HG02610 (cell line): Measurements from ENCODE around the gene SLC2A9.
"Not testable (repeated sequence)": the region's sequence is repeated elsewhere in the genome, so short reads cannot be mapped to it uniquely, and the experiment has no call there.

Experiments used
- ATAC-seq: cut with Tn5 transposase; IDR thresholded peaks from one replicate; pipeline ENCODE4 v1.9.1; 2021; ENCODE audit warnings: mild to moderate bottlenecking, moderate library complexity; ENCODE audit not compliant: unreplicated experiment

The SLC2A9 gene

GRCh38 chr4:9933956-9934355 is 87.3 kb downstream of the SLC2A9 start:
- ATAC-seq: no peak

DNA sequence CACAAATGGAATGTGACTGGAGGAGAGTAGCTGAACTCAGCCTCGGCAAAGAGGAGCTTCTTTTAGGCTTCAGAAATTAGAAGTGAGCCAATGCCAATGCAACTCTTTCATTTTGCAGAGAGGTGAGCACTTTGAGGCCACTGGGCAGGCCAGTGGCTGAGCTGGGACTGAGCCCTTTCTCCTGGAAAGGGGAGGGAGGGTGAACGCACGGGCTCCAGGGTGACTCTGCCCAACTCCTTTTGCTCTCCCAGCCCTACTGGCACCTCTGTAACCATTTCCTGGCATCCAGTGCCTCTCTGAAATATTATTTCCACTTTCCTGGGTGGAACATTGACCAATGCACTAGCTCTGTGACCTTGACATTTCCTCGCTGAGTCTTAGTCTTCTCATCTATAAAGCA is 88.1 kb downstream of the SLC2A9 start:
- no peak for ATAC-seq

GRCh38 chr4:9932771-9933170 is 88.5 kb downstream of the SLC2A9 start:
- ATAC-seq: no peak

GRCh38 chr4:9931146-9931545 is 90.2 kb downstream of the SLC2A9 start:
- ATAC-seq: no peak

- ATAC-seq: no peak
Measured at GRCh38 chr4:9929111-9929510, 92.2 kb downstream of the SLC2A9 start.

DNA sequence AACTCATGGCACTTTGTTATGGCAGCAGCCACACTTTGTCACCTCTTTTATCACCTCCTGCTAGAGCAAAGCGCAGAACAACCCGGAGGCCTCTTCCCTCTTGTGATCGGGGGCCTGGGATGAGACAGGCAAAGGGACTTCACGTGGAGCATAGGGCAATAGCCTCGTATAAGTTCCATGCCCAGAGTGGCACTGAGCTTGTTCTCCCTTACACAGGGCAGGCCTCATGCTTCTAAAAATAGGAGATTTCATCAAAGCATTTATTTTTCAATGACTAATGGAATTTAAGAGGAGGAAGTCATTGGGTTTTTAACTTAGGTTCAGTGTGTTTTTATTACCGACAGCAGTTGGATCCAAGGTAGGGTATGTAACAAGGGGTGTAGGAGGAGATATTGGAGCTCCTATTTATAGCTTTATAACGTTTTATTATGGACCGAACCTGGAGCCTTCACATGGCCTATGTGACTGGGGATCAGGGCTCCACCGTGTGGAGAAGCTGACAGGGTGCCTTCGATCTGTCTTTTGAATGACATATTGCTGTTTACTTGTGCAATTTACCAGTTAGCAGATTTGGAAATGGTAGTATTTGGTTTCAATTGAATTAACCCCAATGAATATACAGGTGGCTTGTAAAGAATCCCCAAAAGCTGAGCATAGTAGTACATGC is 93.8 kb downstream of the SLC2A9 start:
- no peak for ATAC-seq

GRCh38 chr4:9926586-9926985 is 94.7 kb downstream of the SLC2A9 start:
- no peak for ATAC-seq

GRCh38 chr4:9925750-9926439 is 95.4 kb downstream of the SLC2A9 start:
- no peak for ATAC-seq

DNA sequence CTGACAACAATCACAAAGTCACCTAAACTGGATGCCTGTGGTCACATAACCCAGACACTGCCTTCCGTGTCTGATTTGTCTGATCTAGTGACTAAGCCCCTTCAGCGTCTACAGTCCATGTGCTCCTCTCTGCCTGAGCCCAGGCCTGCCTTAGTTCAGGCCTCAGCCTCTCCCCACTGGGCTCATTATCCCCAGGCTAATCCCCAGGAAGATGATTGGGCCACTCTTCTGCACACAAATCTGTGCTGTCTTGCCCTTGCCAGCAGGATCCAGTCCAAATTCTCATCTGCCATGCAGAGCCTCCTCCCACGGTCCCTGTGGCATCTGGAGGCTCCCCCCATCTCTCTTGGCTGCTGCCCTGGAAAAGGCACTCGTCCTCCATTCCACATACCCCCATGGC is 96.5 kb downstream of the SLC2A9 start:
- no peak for ATAC-seq

- ATAC-seq: no peak
Measured at GRCh38 chr4:9923195-9923812, 98.0 kb downstream of the SLC2A9 start.

- ATAC-seq: no peak
Measured at GRCh38 chr4:9921326-9921725, 100.0 kb downstream of the SLC2A9 start.

GRCh38 chr4:9920029-9920428 is 101.3 kb downstream of the SLC2A9 start:
- ATAC-seq: no peak

GRCh38 chr4:9919047-9919446 is 102.2 kb downstream of the SLC2A9 start:
- no peak for ATAC-seq

- no peak for ATAC-seq
Measured at GRCh38 chr4:9918484-9918883, 102.8 kb downstream of the SLC2A9 start.

DNA sequence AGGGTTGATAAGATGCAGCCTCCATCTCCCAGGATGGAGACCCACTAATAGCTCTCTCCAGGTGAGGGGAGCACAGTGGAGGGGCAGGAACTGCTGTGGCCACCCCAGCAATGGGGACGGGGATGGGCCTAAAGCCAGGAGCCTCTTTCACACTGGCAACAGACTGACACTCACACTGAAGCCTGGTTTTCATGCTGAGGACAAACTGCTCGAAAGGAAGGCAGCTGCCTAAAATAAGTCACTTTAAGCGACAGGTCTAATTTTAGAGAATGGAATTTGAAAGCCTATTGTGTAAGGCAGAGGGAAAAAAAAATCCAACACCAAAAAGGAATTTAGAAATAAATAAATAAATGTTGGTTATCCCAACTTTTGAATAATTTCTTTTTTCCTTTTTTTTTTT is 104.4 kb downstream of the SLC2A9 start:
- no peak for ATAC-seq

DNA sequence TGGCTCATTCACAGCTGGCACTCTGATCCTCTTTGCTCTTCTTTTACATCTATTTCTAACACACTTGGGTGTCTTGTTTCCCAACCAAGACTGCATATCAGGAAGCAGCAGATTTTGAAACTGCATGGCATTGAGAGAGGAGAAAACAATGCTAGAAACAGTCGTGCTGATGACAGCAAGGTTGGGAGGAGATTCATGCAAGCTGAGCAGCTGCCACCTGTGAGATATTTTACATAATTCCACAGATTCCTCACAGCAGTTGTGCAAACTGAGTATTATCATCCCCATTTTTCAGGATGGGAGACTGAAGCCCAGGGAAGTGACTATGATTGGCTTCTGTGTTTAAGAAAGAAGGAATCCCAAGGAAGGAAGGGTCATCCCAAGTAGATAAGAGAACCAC is 105.0 kb downstream of the SLC2A9 start:
- no peak for ATAC-seq

DNA sequence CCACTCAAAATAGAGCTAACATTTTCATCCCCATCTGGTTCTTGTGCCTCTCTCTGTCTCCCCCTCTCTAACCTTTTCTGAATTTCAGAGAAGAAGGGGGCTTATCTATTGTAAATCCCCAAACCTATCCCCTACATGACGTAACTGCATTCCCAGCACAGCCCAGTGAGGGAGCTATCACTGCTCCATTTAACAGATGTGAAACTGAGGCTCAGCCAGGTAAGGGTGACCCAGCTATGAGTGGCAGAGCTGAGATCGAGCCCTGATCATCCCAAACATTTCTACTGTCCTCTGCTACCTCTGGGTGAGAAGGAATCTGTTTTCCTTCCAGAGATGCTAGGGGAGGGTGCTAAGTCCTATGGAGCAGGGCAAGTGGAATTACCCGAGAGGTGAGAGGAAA is 107.5 kb downstream of the SLC2A9 start:
- no peak for ATAC-seq

GRCh38 chr4:9906996-9907395 is 114.3 kb downstream of the SLC2A9 start:
- ATAC-seq: no peak

DNA sequence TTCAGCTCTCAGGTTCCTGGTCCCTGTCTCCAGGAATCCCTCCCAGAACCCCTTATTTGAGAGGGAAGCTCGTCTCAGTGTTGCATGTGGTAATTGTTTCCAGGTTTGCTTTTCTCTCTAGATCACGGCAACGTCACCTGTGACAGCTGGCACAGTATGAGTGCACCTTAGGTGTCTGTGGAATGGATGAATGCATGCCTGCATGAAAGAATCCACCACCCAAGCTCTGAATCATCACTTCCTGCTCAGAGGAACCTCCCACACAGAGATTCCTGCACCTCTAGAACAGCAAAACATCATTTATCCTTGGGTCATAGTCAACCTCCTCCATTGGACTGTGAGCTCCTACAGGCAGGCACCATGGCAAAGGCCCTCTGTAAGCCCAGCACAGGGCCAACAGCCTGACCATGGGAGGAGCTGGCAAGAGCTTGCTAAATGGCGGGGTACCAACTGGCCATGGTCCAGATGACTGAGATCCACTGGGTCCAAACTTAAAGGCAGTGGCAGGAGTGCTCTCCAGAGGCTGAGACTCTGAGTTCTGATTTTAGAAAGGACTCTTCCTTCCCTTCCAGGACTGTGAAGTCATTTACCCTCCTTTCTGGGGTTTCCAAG is 116.2 kb downstream of the SLC2A9 start:
- no peak for ATAC-seq

- no peak for ATAC-seq
Measured at GRCh38 chr4:9903317-9903716, 118.0 kb downstream of the SLC2A9 start.

DNA sequence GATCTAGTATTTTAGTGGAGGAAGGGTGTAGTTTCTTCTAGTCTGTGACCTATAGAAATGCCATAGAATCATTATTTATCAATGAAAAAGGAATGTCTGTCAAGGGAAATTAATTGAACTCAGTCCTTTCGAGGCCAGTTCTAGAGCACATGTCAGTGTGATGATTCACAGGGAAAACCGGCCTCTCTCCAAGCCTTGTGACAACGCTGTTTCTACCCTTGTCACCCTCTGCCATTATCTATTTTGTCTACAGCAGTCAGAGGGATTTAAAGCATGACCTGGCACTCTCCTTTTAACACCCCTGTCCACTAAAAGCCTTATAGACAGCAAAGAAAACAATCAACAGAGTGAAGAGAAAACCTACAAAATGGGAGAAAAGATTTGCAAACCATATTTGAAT is 120.0 kb downstream of the SLC2A9 start:
- no peak for ATAC-seq

DNA sequence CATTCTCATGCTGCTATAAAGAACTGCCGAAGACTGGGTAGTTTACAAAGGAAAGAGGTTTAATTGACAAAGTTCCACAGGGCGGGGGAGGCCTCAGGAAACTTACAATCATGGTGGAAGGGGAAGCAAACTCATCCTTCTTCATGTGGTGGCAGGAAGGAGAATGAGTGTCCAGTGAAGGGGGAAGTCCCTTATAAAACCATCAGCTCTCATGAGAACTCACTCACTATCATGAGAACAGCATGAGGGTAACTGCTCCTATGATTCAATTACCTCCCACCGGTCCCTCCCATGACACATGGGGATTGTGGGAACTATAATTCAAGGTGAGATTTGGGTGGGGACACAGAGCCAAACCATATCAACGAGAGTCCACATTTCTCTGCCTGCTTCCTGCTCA is 120.7 kb downstream of the SLC2A9 start:
- ATAC-seq: not testable (repeated sequence)
